T-helper 1 cell treated with Interleukin-12 subunit alpha and Interleukin-12 subunit beta and Interleukin-4 antibody, amounts not matched to agents 30 ng/mL and 1 ng/mL, for 36 hours (primary cell): ENCODE results near the gene FBXO31. TPM values are rescaled to one million over a fixed set of nuclear protein-coding genes. Genes with fewer than 3 reads are reported as not detected.

Experiments
- intact Hi-C: fragments of 100-400 bp; cut with micrococcal nuclease; formaldehyde crosslinking; loops from one replicate; pipeline ENCODE4 v1.15.1; 2024
- total RNA-seq: library from RNA; stranded (reverse); gene quantifications from 2 replicates; pipeline ENCODE4 v1.2.3, GENCODE V29; 2022

Gene FBXO31
- total RNA-seq, 1 donor from 2014 or later, result 33.0 TPM

DNA sequence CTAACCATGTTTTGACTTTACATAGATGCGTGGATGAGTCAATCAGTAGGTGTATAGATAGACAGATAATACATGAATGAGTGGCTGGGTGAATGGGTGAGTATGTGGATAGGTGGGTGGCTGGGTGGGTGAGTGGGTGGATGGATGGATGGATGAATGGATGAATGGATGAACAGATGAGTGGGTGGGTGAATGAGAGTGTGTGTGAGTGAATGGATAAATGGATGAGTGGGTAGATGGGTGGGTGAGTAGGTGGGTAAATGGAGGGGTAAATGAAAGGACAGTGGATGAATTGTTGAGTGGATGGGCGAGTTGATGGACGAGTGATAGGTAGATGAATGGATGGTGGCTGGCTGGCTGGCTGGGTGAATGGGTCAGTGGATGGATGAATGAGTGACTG, 89.6 kb downstream of the FBXO31 start:
- intact Hi-C loops, result no loop called here

DNA sequence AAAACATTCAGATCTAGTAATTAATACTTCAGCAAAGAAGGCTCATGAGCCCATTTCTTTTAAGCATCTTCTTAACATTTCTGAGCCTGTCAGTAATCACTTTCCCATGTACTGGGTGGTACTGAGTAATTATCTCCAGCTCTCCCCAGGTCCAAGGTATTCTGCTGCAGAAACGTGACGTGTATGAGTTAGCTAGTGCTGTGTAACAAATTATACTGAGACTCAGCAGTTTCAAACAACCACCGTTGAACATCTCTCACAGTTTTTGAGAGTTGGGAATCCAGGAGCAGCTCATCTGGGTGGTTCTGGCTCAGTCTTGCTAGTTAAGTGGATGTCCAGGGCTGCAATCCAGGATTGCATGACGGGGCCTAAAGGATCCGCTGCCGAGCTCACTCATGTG, 91.6 kb downstream of the FBXO31 start:
- intact Hi-C loops, result no loop called here

DNA sequence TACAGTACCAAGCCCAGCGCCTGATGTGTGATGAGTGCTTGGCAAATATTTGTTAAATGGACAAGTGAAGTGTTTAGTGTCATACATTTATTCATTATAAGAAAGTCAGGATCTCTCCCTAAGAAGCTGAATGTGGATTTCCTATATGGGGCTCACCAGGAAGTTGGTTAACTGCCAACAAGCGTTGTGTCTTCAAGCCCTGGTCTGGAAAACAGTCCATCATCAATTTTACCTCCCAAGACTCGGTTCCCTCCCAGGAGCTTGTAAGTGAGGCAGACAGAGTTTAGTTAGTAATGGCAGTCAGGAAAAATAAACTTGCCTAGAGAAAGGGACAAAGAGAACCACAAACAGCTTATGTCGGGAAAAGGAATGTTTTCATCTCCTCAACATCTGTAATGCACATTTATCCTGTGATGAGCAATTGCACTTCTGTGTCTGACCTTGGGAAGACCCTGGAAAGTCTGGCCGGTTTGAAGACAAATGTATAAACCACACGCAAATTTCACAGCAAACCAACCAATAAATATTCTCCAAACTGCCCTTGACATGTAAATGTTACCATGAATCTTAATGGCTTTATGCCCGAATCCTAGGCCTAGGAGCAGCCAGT, 94.7 kb downstream of the FBXO31 start:
- intact Hi-C loops, result no loop called here

DNA sequence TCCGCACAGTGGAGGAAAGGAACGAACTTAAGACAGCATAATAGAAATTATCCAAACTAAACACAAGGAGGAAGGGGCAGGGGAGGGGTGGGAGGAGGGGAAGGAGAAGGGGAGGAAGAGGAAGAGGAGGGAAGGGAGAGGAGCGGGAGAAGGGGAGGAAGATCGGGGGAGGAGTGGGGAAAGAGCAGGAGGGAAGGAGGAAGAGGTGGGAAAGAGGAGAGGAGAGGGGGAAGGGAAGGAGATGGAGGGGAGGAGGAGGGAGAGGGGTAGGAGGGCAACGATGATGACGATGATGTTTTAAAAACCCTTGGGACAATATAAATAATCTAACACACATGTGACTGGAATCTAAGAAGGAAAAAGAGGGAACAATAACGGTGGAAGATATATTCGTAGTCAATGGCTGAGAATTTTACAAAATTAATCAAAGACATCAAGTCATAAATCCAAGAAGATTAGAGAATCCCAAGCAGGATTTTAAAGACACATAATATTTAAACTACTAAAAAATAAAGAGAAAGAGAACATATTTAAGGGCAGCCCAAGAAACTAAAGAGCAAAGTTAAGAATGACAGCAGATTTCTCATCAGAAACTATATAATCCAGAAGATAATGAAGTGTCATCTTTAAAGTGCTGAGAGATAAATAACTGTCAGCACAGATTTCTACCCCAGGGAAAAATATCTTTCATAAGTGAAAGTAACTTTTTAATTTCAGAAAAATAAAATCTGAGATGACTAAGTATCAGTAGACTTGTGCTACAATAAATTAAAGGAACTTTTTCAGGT, 96.5 kb downstream of the FBXO31 start:
- intact Hi-C loops, result no loop called here

DNA sequence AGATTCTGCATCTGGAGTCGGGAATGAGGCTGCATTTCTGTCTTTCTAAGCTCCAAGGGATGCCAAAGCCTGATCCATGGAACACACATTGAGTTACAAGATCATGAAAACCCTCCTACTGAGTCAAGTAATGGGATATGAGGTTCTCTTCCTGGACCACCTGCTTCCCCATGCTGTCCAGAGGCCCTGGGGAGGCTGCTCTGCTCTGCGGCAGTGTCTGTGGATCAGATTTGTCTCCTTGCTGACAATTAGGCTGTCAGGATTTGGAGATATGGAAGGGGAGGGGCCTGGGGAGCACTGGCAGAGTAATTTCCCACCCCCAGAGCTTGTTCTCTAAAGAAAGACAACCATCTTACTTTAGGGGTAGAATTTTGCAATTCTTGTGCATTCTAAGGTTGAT, 99.4 kb downstream of the FBXO31 start:
- intact Hi-C loops, result no loop called here

DNA sequence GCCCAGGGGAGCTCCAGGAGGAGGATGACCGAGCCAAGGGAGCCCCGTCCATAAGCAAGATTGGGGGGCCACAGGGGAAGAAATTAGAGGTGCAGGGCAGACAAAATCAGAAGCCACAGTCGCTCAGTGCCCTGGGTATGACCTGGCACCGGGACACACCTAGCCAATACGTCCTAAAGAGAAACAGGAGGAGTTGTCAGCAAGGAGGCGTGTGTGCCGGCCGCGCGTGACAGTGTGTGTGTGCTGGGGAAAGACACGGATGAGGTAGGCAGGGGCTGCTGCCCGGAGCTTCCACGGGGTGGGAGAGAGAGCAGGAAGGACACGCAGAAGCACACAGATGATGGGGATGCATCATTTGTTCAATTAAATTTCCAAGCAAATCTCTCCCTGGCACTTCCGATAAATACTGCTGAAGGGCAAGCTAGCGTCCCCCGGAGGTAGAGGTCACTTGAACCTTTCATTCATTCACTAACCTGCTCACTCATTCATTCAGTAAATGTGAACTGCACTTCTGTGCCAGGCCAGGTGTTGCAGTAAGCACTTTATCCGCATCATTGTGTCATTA, 104.4 kb downstream of the FBXO31 start:
- intact Hi-C loops, result loop anchor here (5.0 to 10.0 kb wide), 2 partner anchors 214 to 407 kb away; no protein-coding TSS in a partner anchor

DNA sequence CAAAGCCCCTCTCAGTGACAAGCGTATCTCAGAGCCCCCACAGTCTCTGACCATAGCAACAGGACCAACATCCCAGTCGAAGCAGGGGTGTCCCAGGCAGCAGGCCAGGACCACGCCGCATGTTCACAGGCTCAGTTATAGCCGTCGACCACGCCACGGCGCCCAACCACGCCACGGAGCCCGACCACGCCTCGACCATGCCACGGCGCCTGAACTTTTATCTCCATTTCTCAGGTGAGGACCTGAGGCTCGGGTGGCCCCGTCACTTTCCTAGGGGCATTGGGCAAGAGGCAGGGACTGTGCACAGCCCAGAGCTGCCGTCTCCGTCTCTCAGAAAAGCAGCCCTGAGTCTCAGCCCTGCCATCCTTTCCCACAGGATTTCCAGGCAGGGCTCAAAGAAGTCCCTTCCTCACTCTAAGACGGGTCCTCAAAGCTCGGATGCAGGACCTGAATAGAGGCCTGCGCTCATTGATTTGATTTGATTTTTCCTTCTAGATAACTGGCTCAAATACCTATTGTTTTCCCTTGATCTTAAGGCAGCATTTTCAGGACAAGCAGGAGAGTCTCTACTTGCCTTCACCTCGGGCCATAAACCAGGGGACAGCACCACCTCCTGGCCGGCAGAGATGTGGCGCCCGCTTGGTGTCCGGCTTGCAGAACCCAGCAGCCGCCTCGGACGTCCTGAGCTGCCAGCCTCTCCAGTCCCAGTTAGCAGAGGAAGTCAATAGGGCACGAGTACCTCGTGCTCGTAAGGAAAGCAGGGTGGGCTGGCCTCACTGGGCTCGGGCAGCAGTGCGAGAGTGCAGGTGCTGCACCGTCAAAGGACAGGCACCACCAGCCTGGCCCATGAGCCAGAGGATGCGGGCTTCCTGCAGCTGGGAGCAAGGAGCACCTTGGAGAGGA, 105.1 kb downstream of the FBXO31 start:
- intact Hi-C loops, result loop anchor here (1.0 to 10.0 kb wide), 4 partner anchors 75 to 715 kb away; no protein-coding TSS in a partner anchor

Other genes with a start within 250 kb of the FBXO31 start
- 7.0 and 7.7 TPM in 2 replicates for gene C16orf95, start 66.4 kb downstream of the FBXO31 start, total RNA-seq
- 58.9 and 60.5 TPM in 2 replicates for gene MAP1LC3B, start 8.6 kb upstream of the FBXO31 start, total RNA-seq
- gene ZCCHC14, start 109.2 kb upstream of the FBXO31 start, total RNA-seq, result 4.7 and 6.3 TPM in 2 replicates
- gene JPH3, start 218.7 kb upstream of the FBXO31 start, total RNA-seq, result 0.12 and 0.17 TPM in 2 replicates